GM19452 (cell line): ENCODE data around the gene IVNS1ABP.

ENCODE experiments used
- ATAC-seq: cut with Tn5 transposase; IDR thresholded peaks from one replicate; pipeline ENCODE4 v1.9.1; 2021; ENCODE audit not compliant: unreplicated experiment

IVNS1ABP gene

GRCh38 chr1:185317034-185317885 is at the start of gene IVNS1ABP:
TSS of gene IVNS1ABP (minus strand) at chr1:185317243. CDS start at chr1:185309493, 7,750 bp downstream.
- ATAC-seq, result peak; percentile 62

- no peak for ATAC-seq
Measured at GRCh38 chr1:185365951-185366350, 48.9 kb upstream of the IVNS1ABP start.

DNA sequence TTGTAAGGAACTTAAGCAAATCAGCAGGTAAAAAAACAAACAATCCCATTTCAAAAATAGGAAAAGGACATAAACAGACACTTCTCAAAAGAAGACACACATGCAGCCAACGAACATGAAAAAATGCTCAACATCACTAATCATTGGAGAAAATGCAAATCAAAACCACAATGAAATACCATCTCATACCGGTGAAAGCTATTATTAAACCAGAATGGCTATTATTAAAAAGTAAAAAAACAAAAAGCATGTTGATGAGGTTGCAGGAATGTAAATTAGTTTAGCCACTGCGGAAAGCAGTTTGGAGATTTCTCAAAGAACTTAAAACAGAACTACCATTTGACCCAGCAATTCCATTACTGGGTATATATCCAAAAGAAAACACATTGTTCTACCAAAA is 47.5 kb upstream of the IVNS1ABP start:
- peak; percentile 50 for ATAC-seq

- no peak for ATAC-seq
Measured at GRCh38 chr1:185363205-185363604, 46.2 kb upstream of the IVNS1ABP start.

GRCh38 chr1:185360714-185361113 is 43.7 kb upstream of the IVNS1ABP start:
- no peak for ATAC-seq

- no peak for ATAC-seq
Measured at GRCh38 chr1:185358957-185359356, 41.9 kb upstream of the IVNS1ABP start.

GRCh38 chr1:185355947-185356346 is 38.9 kb upstream of the IVNS1ABP start:
- ATAC-seq, result no peak

GRCh38 chr1:185353124-185353523 is 36.1 kb upstream of the IVNS1ABP start:
- no peak for ATAC-seq

DNA sequence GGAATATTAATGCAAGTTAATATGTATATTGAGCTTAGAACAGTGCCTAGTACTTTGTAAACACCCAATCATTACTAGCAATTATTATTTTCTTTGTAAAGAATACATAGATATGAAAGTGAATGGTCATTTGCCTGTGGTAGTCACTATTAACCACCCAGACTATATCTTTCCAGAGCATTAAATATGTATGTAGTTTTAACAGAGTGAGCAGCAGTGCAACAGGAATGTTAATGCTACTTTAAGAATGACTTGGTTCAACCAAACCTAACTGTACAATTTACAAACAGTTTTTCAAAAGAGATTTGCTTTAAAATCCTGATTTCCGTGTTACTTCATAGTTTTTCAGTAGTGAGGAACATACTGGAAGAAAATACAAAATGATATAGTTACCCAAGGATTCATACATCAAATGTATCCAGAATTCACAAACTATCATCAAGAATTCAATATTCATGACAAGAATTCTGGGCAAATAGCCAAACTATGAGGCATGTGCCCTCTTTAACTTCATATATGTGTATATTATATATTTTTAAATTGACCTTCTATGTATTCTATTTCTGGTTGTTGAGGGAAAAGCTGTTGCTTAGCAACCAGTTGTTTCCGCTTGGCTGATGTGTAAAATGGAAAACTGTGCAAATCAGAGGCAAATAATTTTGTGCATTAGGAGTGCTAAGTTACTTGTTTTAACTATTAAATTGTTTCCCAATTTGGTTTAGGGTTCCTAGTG is 34.9 kb upstream of the IVNS1ABP start:
- no peak for ATAC-seq

GRCh38 chr1:185350027-185350442 is 33.0 kb upstream of the IVNS1ABP start:
- no peak for ATAC-seq

DNA sequence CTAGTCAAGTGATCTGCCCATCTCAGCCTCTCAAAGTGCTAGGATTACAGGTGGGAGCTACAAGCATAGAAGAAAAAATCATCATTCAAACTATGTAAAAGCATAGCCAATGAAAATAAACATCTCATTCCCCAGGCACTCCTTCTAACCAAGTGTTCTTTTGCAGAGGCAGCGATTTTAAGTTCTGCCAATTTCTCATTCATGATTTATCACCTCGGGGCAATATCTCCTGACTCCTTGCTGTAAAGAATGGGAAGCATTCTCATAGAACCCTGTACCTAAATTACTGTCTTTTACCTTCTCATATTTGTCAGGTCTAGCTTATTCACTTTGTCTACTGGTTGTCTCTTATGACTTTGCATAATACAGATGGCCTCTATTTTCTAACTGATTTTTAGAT is 32.5 kb upstream of the IVNS1ABP start:
- ATAC-seq, result no peak

- ATAC-seq, result no peak
Measured at GRCh38 chr1:185348985-185349384, 31.9 kb upstream of the IVNS1ABP start.

GRCh38 chr1:185348296-185348695 is 31.3 kb upstream of the IVNS1ABP start:
- no peak for ATAC-seq

DNA sequence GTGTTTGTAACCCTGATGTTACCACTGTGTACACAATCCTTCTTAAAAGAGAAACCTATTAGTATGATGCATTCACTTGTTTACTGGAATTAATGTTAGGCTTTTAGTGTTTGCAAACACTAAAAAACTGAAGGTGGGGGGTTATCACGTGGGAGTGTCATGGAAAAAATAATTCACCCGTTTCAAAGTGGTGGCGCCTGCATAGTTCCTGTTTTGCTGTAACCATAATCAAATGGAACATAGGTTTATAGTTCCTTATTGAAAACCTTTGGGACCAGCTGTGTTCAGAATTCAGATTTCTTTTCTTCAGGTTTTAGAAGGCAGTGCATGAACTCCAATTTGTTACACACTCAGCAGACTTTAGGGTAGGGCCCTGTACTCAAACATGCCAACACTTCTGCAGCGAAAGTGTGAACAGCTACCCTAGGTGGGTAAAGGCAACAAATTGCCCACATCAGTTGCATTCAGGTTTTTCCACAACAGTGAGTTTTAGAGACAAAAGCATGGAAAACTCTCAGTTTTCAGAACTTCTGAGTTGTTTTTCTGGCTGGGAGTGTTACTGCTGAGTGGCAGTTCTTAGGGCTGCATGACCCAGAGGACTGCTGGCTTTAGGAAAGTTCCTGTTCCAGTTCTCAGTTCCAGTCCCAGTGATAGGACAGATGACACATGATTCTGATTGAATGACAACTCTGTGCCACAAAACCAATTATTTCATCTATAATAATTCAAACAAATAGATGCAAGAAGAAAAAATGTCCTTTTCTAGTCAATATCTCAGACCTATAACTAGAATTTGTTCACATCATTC is 29.1 kb upstream of the IVNS1ABP start:
- ATAC-seq, result no peak

- no peak for ATAC-seq
Measured at GRCh38 chr1:185343306-185343705, 26.3 kb upstream of the IVNS1ABP start.

DNA sequence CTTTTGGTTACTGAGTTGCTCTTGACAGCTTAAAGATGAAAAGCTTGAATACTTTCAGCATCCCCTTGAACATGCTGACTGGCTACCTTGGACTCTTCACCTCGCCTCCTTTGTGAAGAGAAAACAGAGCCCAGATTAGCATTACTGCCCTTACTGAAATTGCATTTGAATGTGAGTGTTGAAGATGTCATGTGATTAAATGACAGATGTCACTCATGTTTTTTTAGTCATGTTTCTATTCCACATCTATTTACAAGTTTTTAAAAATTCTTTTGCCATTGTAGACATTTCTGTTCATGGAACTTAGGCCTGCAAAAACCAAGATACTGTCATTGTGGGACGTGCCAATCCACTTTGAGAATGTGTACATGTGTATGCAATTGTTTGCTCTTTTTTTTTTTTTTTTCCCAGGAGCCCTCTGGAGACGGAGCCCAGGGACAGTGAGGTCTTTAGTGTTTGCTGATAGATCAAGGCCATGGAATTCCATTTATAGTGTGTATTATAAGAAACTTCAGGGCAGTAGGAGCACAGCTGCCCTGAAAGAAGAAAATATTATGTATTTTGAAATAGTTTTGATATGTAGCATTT is 25.7 kb upstream of the IVNS1ABP start:
- ATAC-seq, result no peak

- ATAC-seq, result no peak
Measured at GRCh38 chr1:185342017-185342416, 25.0 kb upstream of the IVNS1ABP start.

DNA sequence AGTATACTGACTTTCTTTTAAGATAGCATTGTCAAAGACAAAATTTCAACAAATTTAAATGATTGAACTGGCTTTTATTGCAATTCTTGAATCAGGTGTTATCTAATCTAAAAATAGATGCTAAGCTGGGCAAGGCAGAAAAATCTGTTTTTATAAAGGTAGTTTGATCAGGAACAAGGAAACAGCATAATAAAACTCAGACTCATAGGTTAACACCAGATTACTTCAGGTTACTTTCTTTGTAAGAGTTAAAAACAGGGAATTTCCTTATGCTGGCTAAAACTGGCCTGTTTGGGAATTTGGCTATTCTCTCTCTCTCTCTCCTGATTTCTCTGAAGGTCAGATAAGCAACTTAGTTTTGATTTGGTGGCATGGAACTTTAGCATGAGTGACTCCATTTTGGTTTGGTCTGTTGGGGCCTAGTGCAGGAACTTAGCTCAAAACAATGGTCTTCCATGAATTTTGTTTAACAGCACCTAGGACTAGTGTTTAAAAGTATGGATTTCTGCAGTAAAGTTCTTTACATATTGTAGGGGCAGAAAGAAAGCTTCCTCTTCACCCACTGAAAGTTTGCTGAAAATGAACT is 24.2 kb upstream of the IVNS1ABP start:
- ATAC-seq, result no peak

GRCh38 chr1:185338719-185339622 is 21.9 kb upstream of the IVNS1ABP start:
- peak; percentile 98 for ATAC-seq

- ATAC-seq, result no peak
Measured at GRCh38 chr1:185337246-185337645, 20.2 kb upstream of the IVNS1ABP start.
